ENCODE data around the gene KIFC1. TPM values are rescaled to one million over a fixed set of nuclear protein-coding genes. Genes with fewer than 3 reads are reported as not detected.
"Not testable (repeated sequence)": the region's sequence is repeated elsewhere in the genome, so short reads cannot be mapped to it uniquely, and the experiment has no call there.

The KIFC1 gene
- total RNA-seq, 2 experiments from 2014 or later, result 117 to 127 TPM

- POLR2A ChIA-PET, H3K4me1 Mint-ChIP-seq, H3K27me3 Mint-ChIP-seq, H3K36me3 Mint-ChIP-seq, DNase-seq, H3K27ac Mint-ChIP-seq, H3K4me3 Mint-ChIP-seq, H3K9me3 Mint-ChIP-seq: not testable (repeated sequence)
- ATAC-seq (ENCODE audit: low read depth), result peak; percentile 52
These were observed 26.2 kb upstream of the KIFC1 start for GRCh38 chr6:33365206-33365971.

GRCh38 chr6:33367009-33367714 lies 24.5 kb upstream of the KIFC1 start:
- Mint-ChIP-seq H3K4me1 (peaks cover 3% of the 10 kb centered on the region), H3K27ac (no peak overlapping the region), H3K9me3 (no peaks in the 10 kb centered on the region), H3K36me3 (no peaks in the 10 kb centered on the region), H3K27me3 (peaks cover 2% of the 10 kb centered on the region), H3K4me3 (no peak overlapping the region)
- DNase-seq, result no peak
- ATAC-seq (ENCODE audit: low read depth), result no peak
- POLR2A ChIA-PET, result interaction anchor here (0.6 kb wide), 1 partner anchor 1501 kb away, joined by 9 read pairs; no protein-coding TSS in a partner anchor

- ATAC-seq (ENCODE audit: low read depth); DNase-seq; H3K4me3 Mint-ChIP-seq; H3K9me3 Mint-ChIP-seq; H3K36me3 Mint-ChIP-seq; H3K27me3 Mint-ChIP-seq; H3K27ac Mint-ChIP-seq; H3K4me1 Mint-ChIP-seq: not testable (repeated sequence)
- POLR2A ChIA-PET, result interaction anchor here (0.6 kb wide), 1 partner anchor 1502 kb away, joined by 9 read pairs; no protein-coding TSS in a partner anchor
These were observed 24.0 kb upstream of the KIFC1 start for GRCh38 chr6:33367715-33368025.

- peaks cover 15% of the 10 kb centered on the region for H3K4me1 Mint-ChIP-seq
- H3K9me3 Mint-ChIP-seq; H3K27me3 Mint-ChIP-seq; H3K4me3 Mint-ChIP-seq; H3K36me3 Mint-ChIP-seq; ATAC-seq (ENCODE audit: low read depth); H3K27ac Mint-ChIP-seq; POLR2A ChIA-PET; DNase-seq: not testable (repeated sequence)
These were observed 19.7 kb upstream of the KIFC1 start for GRCh38 chr6:33371901-33372300.

- peaks cover 15% of the 10 kb centered on the region for H3K4me1 Mint-ChIP-seq
- ATAC-seq (ENCODE audit: low read depth) (no peak), DNase-seq (no peak)
- POLR2A ChIA-PET, result no interaction called here
- no peaks in the 10 kb centered on the region for H3K27me3 Mint-ChIP-seq
- H3K36me3 Mint-ChIP-seq, result no peaks in the 10 kb centered on the region
- no peak overlapping the region for H3K4me3 Mint-ChIP-seq
- H3K9me3 Mint-ChIP-seq, result no peaks in the 10 kb centered on the region
- no peak overlapping the region for H3K27ac Mint-ChIP-seq
These were observed 19.0 kb upstream of the KIFC1 start for GRCh38 chr6:33372526-33373123.

GRCh38 chr6:33373960-33374910 lies 17.4 kb upstream of the KIFC1 start:
- Mint-ChIP-seq H3K4me1 (peaks cover 15% of the 10 kb centered on the region), H3K27me3 (no peaks in the 10 kb centered on the region), H3K36me3 (no peaks in the 10 kb centered on the region), H3K27ac (peak overlapping the region; percentile 65), H3K4me3 (peak overlapping the region; percentile 15), H3K9me3 (no peaks in the 10 kb centered on the region)
- ATAC-seq (ENCODE audit: low read depth) (peak; percentile 36), DNase-seq (no peak)
- POLR2A ChIA-PET, result interaction anchor here (0.8 to 1.5 kb wide), 3 partner anchors 11 to 56 kb away, joined by 3 to 5 read pairs (median 3); partner anchors contain the start of gene ZBTB22

GRCh38 chr6:33375143-33375671 lies 16.4 kb upstream of the KIFC1 start:
- Mint-ChIP-seq H3K4me3 (no peak overlapping the region), H3K27ac (no peak overlapping the region), H3K27me3 (no peaks in the 10 kb centered on the region), H3K4me1 (peaks cover 15% of the 10 kb centered on the region), H3K36me3 (no peaks in the 10 kb centered on the region), H3K9me3 (no peaks in the 10 kb centered on the region)
- POLR2A ChIA-PET, result interaction anchor here (0.8 to 1.5 kb wide), 3 partner anchors 10 to 57 kb away, joined by 3 to 5 read pairs (median 3); partner anchors contain the start of gene ZBTB22
- ATAC-seq (ENCODE audit: low read depth) (no peak), DNase-seq (no peak)

GRCh38 chr6:33377171-33377570 lies 14.5 kb upstream of the KIFC1 start:
- POLR2A ChIA-PET, result no interaction called here
- Mint-ChIP-seq H3K9me3 (no peaks in the 10 kb centered on the region), H3K27ac (no peak overlapping the region), H3K36me3 (no peaks in the 10 kb centered on the region), H3K4me1 (peaks cover 15% of the 10 kb centered on the region), H3K4me3 (no peak overlapping the region), H3K27me3 (no peaks in the 10 kb centered on the region)
- ATAC-seq (ENCODE audit: low read depth) (no peak), DNase-seq (no peak)

GRCh38 chr6:33379184-33379583 lies 12.4 kb upstream of the KIFC1 start:
- H3K9me3 Mint-ChIP-seq; H3K4me3 Mint-ChIP-seq; H3K27me3 Mint-ChIP-seq; H3K27ac Mint-ChIP-seq; H3K36me3 Mint-ChIP-seq; POLR2A ChIA-PET; ATAC-seq (ENCODE audit: low read depth); DNase-seq: not testable (repeated sequence)
- peaks cover 12% of the 10 kb centered on the region for H3K4me1 Mint-ChIP-seq

GRCh38 chr6:33380272-33380981 lies 11.2 kb upstream of the KIFC1 start:
- no peak overlapping the region for H3K27ac Mint-ChIP-seq
- DNase-seq (no peak), ATAC-seq (ENCODE audit: low read depth) (no peak)
- POLR2A ChIA-PET, result interaction anchor here (0.7 kb wide), 1 partner anchor 22 kb away, joined by 5 read pairs; no protein-coding TSS in a partner anchor
- H3K36me3 Mint-ChIP-seq, result no peaks in the 10 kb centered on the region
- peaks cover under 1% of the 10 kb centered on the region for H3K27me3 Mint-ChIP-seq
- peaks cover 5% of the 10 kb centered on the region for H3K4me1 Mint-ChIP-seq
- H3K9me3 Mint-ChIP-seq, result no peaks in the 10 kb centered on the region
- H3K4me3 Mint-ChIP-seq, result no peak overlapping the region

- peaks cover 2% of the 10 kb centered on the region for H3K27me3 Mint-ChIP-seq
- H3K4me3 Mint-ChIP-seq, result no peak overlapping the region
- DNase-seq (no peak), ATAC-seq (ENCODE audit: low read depth) (no peak)
- H3K9me3 Mint-ChIP-seq, result no peaks in the 10 kb centered on the region
- no peaks in the 10 kb centered on the region for H3K4me1 Mint-ChIP-seq
- no peak overlapping the region for H3K27ac Mint-ChIP-seq
- H3K36me3 Mint-ChIP-seq, result no peaks in the 10 kb centered on the region
- POLR2A ChIA-PET, result no interaction called here
These were observed 8.0 kb upstream of the KIFC1 start for GRCh38 chr6:33383427-33384185.
